ENCODE results near the gene KCNT2. TPM values are rescaled to one million over a fixed set of nuclear protein-coding genes. Genes with fewer than 3 reads are reported as not detected.

KCNT2 gene
- total and polyA plus RNA-seq, 2 experiments from 2014 or later = 1.2 to 8.8 TPM

GRCh38 chr1:196312739-196313138 is 295.5 kb downstream of the KCNT2 start:
- no peaks in the 10 kb centered on the region for H3K9me2 ChIP-seq (replicated peaks; ENCODE audit: insufficient read depth)
- no peaks in the 10 kb centered on the region for H3K9me3 ChIP-seq (ENCODE audit: low read depth)
- H3K4me2 ChIP-seq = no peak overlapping the region
- 96% methylated on average over 1 of the region's 1 CpG for WGBS (ENCODE audit: low lambda C conversion rate, missing lambda C conversion rate)
- TF ChIP-seq CTCF (IDR thresholded peaks at IDR 0.05; ENCODE audit: poor library complexity) (no peak), EZH2phosphoT487 (IDR thresholded peaks at IDR 0.05; ENCODE audit: low read depth, severe bottlenecking, unreplicated experiment) (no peak), EZH2 (IDR thresholded peaks at IDR 0.05; ENCODE audit: borderline replicate concordance) (no peak)
- no peaks in the 10 kb centered on the region for H4K20me1 ChIP-seq (ENCODE audit: insufficient read depth, poor library complexity, severe bottlenecking)
- H3K4me3 ChIP-seq = no peak overlapping the region
- H3K36me3 ChIP-seq (replicated peaks; ENCODE audit: insufficient read depth, low read depth) = no peaks in the 10 kb centered on the region
- H3K4me1 ChIP-seq (ENCODE audit: insufficient read depth) = no peaks in the 10 kb centered on the region
- H3K27me3 ChIP-seq = no peaks in the 10 kb centered on the region
- H3K27ac ChIP-seq = no peak overlapping the region
- DNase-seq (ENCODE audit: low spot score) = no peak
- H3K79me2 ChIP-seq = no peaks in the 10 kb centered on the region
- no peak overlapping the region for H2AFZ ChIP-seq

GRCh38 chr1:196309386-196309785 is 298.9 kb downstream of the KCNT2 start:
- no peaks in the 10 kb centered on the region for H3K4me1 ChIP-seq (ENCODE audit: insufficient read depth)
- H3K9me2 ChIP-seq (replicated peaks; ENCODE audit: insufficient read depth) = no peaks in the 10 kb centered on the region
- H3K4me2 ChIP-seq = no peak overlapping the region
- TF ChIP-seq CTCF (IDR thresholded peaks at IDR 0.05; ENCODE audit: poor library complexity) (peak; percentile 51), EZH2phosphoT487 (IDR thresholded peaks at IDR 0.05; ENCODE audit: low read depth, severe bottlenecking, unreplicated experiment) (no peak)
- no peak overlapping the region for H2AFZ ChIP-seq
- peak; percentile 36 for DNase-seq (ENCODE audit: low spot score)
- H3K9me3 ChIP-seq (ENCODE audit: low read depth) = no peaks in the 10 kb centered on the region
- no peak overlapping the region for H3K4me3 ChIP-seq
- H3K79me2 ChIP-seq = no peaks in the 10 kb centered on the region
- 65% methylated on average over 1 of the region's 1 CpG for WGBS (ENCODE audit: low lambda C conversion rate, missing lambda C conversion rate)
- no peaks in the 10 kb centered on the region for H3K36me3 ChIP-seq (replicated peaks; ENCODE audit: insufficient read depth, low read depth)
- no peaks in the 10 kb centered on the region for H4K20me1 ChIP-seq (ENCODE audit: insufficient read depth, poor library complexity, severe bottlenecking)
- no peaks in the 10 kb centered on the region for H3K27me3 ChIP-seq
- H3K27ac ChIP-seq = no peak overlapping the region

- H3K79me2 ChIP-seq = no peaks in the 10 kb centered on the region
- H3K4me3 ChIP-seq = no peak overlapping the region
- 96% methylated on average over 1 of the region's 1 CpG for WGBS (ENCODE audit: low lambda C conversion rate, missing lambda C conversion rate)
- H3K36me3 ChIP-seq (replicated peaks; ENCODE audit: insufficient read depth, low read depth) = no peaks in the 10 kb centered on the region
- no peak overlapping the region for H3K4me2 ChIP-seq
- no peaks in the 10 kb centered on the region for H3K4me1 ChIP-seq (ENCODE audit: insufficient read depth)
- DNase-seq (ENCODE audit: low spot score) = no peak
- TF ChIP-seq EZH2 (IDR thresholded peaks at IDR 0.05; ENCODE audit: borderline replicate concordance) = no peak
- TF ChIP-seq CTCF (IDR thresholded peaks at IDR 0.05; ENCODE audit: poor library complexity) = no peak
- TF ChIP-seq EZH2phosphoT487 (IDR thresholded peaks at IDR 0.05; ENCODE audit: low read depth, severe bottlenecking, unreplicated experiment) = no peak
- H3K27ac ChIP-seq = no peak overlapping the region
- H3K9me3 ChIP-seq (ENCODE audit: low read depth) = no peaks in the 10 kb centered on the region
- no peaks in the 10 kb centered on the region for H3K9me2 ChIP-seq (replicated peaks; ENCODE audit: insufficient read depth)
- H3K27me3 ChIP-seq = no peaks in the 10 kb centered on the region
- H2AFZ ChIP-seq = no peak overlapping the region
- H4K20me1 ChIP-seq (ENCODE audit: insufficient read depth, poor library complexity, severe bottlenecking) = no peaks in the 10 kb centered on the region
Observed at GRCh38 chr1:196308176-196308575, 300.1 kb downstream of the KCNT2 start.

- Histone ChIP-seq H3K27ac (no peak overlapping the region), H3K4me3 (no peak overlapping the region), H3K9me2 (replicated peaks; ENCODE audit: insufficient read depth) (no peaks in the 10 kb centered on the region), H3K9me3 (ENCODE audit: low read depth) (no peaks in the 10 kb centered on the region), H3K4me2 (no peak overlapping the region), H3K79me2 (no peaks in the 10 kb centered on the region), H3K27me3 (no peaks in the 10 kb centered on the region), H3K4me1 (ENCODE audit: insufficient read depth) (no peaks in the 10 kb centered on the region), H2AFZ (no peak overlapping the region), H4K20me1 (ENCODE audit: insufficient read depth, poor library complexity, severe bottlenecking) (no peaks in the 10 kb centered on the region), H3K36me3 (replicated peaks; ENCODE audit: insufficient read depth, low read depth) (no peaks in the 10 kb centered on the region)
- DNase-seq (ENCODE audit: low spot score) = peak; percentile 8
- no peak for TF ChIP-seq CTCF (IDR thresholded peaks at IDR 0.05; ENCODE audit: poor library complexity)
- TF ChIP-seq EZH2 (IDR thresholded peaks at IDR 0.05; ENCODE audit: borderline replicate concordance) = no peak
- WGBS (ENCODE audit: low lambda C conversion rate, missing lambda C conversion rate) = 56% methylated on average over 2 of the region's 2 CpGs
Observed at GRCh38 chr1:196306421-196306820, 301.8 kb downstream of the KCNT2 start.
